H1 (cell line): ENCODE results near the gene RERE. TPM values are rescaled to one million over a fixed set of nuclear protein-coding genes. Genes with fewer than 3 reads are reported as not detected.

Source experiments
- CTCF ChIA-PET: fragments of 300-600 bp; sonication (Branson Sonifier 250); formaldehyde crosslinking; loops from one replicate; lab custom pipeline; 2021; ENCODE audit not compliant: partially characterized antibody; lab: Charles Lee
- POLR2A ChIA-PET: fragments of 300-600 bp; sonication (Branson Sonifier 250); formaldehyde crosslinking; loops from one replicate; lab custom pipeline; 2021; ENCODE audit warnings: inconsistent platforms; ENCODE audit not compliant: partially characterized antibody; lab: Charles Lee
- DNase-seq, 2 experiments: peaks; one replicate each; pipeline versions ENCODE4 v3.0.0 to v3.0.0-alpha.2; 2010 to 2022; ENCODE audit warnings: low spot score in 2 of 2, low read depth in 1 of 2, mixed read lengths in 1 of 2
- FAIRE-seq: peaks from 2 replicates; lab custom pipeline; 2011; peaks lifted over from hg19 to GRCh38; lab: Jason Lieb, UNC
- H2AFZ ChIP-seq: 2 replicates; pipeline ENCODE4 v1.8.1; 2012; ENCODE audit warnings: low read length, inconsistent platforms
- H2AK5ac ChIP-seq: 2 replicates; pipeline ENCODE4 v1.6.1; 2013; ENCODE audit warnings: low read depth, low read length
- H2BK120ac ChIP-seq: replicated peaks from 2 replicates; pipeline ENCODE3; 2013; ENCODE audit warnings: low read depth, low read length, inconsistent platforms
- H2BK12ac ChIP-seq: 2 replicates; pipeline ENCODE4 v1.6.1; 2013; ENCODE audit warnings: low read depth, low read length
- H2BK15ac ChIP-seq: 2 replicates; pipeline ENCODE4 v1.6.1; 2013; ENCODE audit warnings: low read length
- H2BK20ac ChIP-seq: 2 replicates; pipeline ENCODE4 v1.6.1; 2013; ENCODE audit warnings: low read length
- H2BK5ac ChIP-seq: 2 replicates; pipeline ENCODE4 v1.6.1; 2013; ENCODE audit warnings: low read depth, low read length
- H3K14ac ChIP-seq: 2 replicates; pipeline ENCODE4 v1.6.1; 2013; ENCODE audit warnings: inconsistent platforms; ENCODE audit not compliant: insufficient read length
- H3K18ac ChIP-seq: 2 replicates; pipeline ENCODE4 v1.6.1; 2013; ENCODE audit warnings: low read length; ENCODE audit errors: extremely low read depth
- H3K23ac ChIP-seq: 2 replicates; pipeline ENCODE4 v1.6.1; 2013; ENCODE audit warnings: inconsistent platforms; ENCODE audit not compliant: insufficient read length
- H3K23me2 ChIP-seq: 2 replicates; pipeline ENCODE4 v1.6.1; 2013; ENCODE audit warnings: low read depth, low read length
- H3K27ac ChIP-seq: 2 replicates; pipeline ENCODE4 v1.6.1; 2011; ENCODE audit warnings: low read depth, low read length, inconsistent platforms
- H3K27me3 ChIP-seq, 4 experiments: replicated peaks in 1 of 4; 1 replicate in 1 of 4; 2 replicates in 3 of 4; pipeline versions ENCODE4 v1.6.1 to v1.8.1; 2011 to 2013; ENCODE audit warnings: low read length in 3 of 4, mild to moderate bottlenecking in 3 of 4, inconsistent platforms in 2 of 4, mixed read lengths in 2 of 4, moderate library complexity in 1 of 4; ENCODE audit not compliant: control insufficient read depth in 3 of 4, insufficient read depth in 3 of 4; ENCODE audit errors: extremely low read depth in 1 of 4
- H3K36me3 ChIP-seq, 4 experiments: 2 replicates each; pipeline versions ENCODE4 v1.6.1 to v1.8.1; 2011 to 2013; ENCODE audit warnings: mild to moderate bottlenecking in 4 of 4, low read length in 3 of 4, moderate library complexity in 2 of 4, control low read depth in 1 of 4, inconsistent platforms in 1 of 4; ENCODE audit not compliant: insufficient read depth in 4 of 4, control insufficient read depth in 2 of 4
- H3K4ac ChIP-seq: replicated peaks from 2 replicates; pipeline ENCODE3; 2013; ENCODE audit warnings: low read length, low read depth, mixed read lengths, inconsistent platforms; ENCODE audit not compliant: insufficient read length
- H3K4me1 ChIP-seq, 4 experiments: replicated peaks in 1 of 4; 1 replicate in 1 of 4; 2 replicates in 3 of 4; pipeline versions ENCODE4 v1.6.1 to v1.8.1; 2011 to 2013; ENCODE audit warnings: low read length in 3 of 4, inconsistent platforms in 2 of 4, mixed read lengths in 1 of 4; ENCODE audit not compliant: insufficient read depth in 4 of 4, control insufficient read depth in 3 of 4
- H3K4me2 ChIP-seq, 2 experiments: 2 replicates each; pipeline versions ENCODE4 v1.6.1 to v1.8.1; 2011 to 2013; ENCODE audit warnings: low read depth in 2 of 2, low read length in 2 of 2, control low read depth in 1 of 2, inconsistent platforms in 1 of 2, mild to moderate bottlenecking in 1 of 2; ENCODE audit not compliant: insufficient read depth in 1 of 2
- H3K4me3 ChIP-seq, 4 experiments: fragments of 200-600, 300-600 bp in 1 of 4; sonication (generic), shearing (Covaris generic), sonication (Bioruptor Twin) in 1 of 4; 2 replicates each; pipeline versions ENCODE4 v1.5.1 to v1.8.1; 2011 to 2016; ENCODE audit warnings: low read length in 4 of 4, low read depth in 3 of 4, control low read depth in 2 of 4, inconsistent platforms in 2 of 4, mild to moderate bottlenecking in 2 of 4, mixed read lengths in 1 of 4, moderate library complexity in 1 of 4; ENCODE audit not compliant: insufficient read depth in 2 of 4; ENCODE audit errors: extremely low read depth in 1 of 4
- H3K56ac ChIP-seq: replicated peaks from 2 replicates; pipeline ENCODE3; 2013; ENCODE audit warnings: low read depth, mild to moderate bottlenecking, mixed read lengths, low read length, inconsistent platforms; ENCODE audit not compliant: insufficient read length
- H3K79me1 ChIP-seq: 2 replicates; pipeline ENCODE4 v1.6.1; 2013; ENCODE audit warnings: low read depth, low read length, control low read depth
- H3K79me2 ChIP-seq, 2 experiments: 2 replicates each; pipeline versions ENCODE4 v1.6.1 to v1.8.1; 2012 to 2013; ENCODE audit warnings: low read length in 2 of 2, mild to moderate bottlenecking in 2 of 2, inconsistent platforms in 1 of 2; ENCODE audit not compliant: insufficient read depth in 2 of 2, control insufficient read depth in 1 of 2
- H3K9ac ChIP-seq, 4 experiments: replicated peaks in 1 of 4; 1 replicate in 1 of 4; 2 replicates in 3 of 4; pipeline versions ENCODE4 v1.6.1 to v1.8.1; 2011 to 2013; ENCODE audit warnings: low read depth in 3 of 4, low read length in 3 of 4, control low read depth in 2 of 4, mild to moderate bottlenecking in 2 of 4, moderate library complexity in 2 of 4, inconsistent platforms in 1 of 4; ENCODE audit errors: extremely low read depth in 1 of 4
- H3K9me3 ChIP-seq, 2 experiments: 2 replicates each; pipeline versions ENCODE4 v1.6.1 to v1.8.1; 2012 to 2013; ENCODE audit warnings: mild to moderate bottlenecking in 2 of 2, moderate library complexity in 2 of 2, control low read depth in 1 of 2, inconsistent platforms in 1 of 2, low read depth in 1 of 2, low read length in 1 of 2, mixed read lengths in 1 of 2; ENCODE audit not compliant: insufficient read depth in 2 of 2
- H4K20me1 ChIP-seq, 2 experiments: replicated peaks in 1 of 2; 2 replicates each; pipeline versions ENCODE3 to v1.8.1; 2011 to 2013; ENCODE audit warnings: inconsistent platforms in 2 of 2, low read length in 2 of 2, mild to moderate bottlenecking in 1 of 2; ENCODE audit not compliant: insufficient read depth in 2 of 2, control insufficient read depth in 1 of 2
- H4K5ac ChIP-seq: 2 replicates; pipeline ENCODE4 v1.6.1; 2013; ENCODE audit warnings: low read length, low read depth, mixed read lengths, inconsistent platforms; ENCODE audit not compliant: insufficient read length
- H4K8ac ChIP-seq: 2 replicates; pipeline ENCODE4 v1.8.0; 2013; ENCODE audit warnings: mild to moderate bottlenecking, moderate library complexity, low read length, inconsistent platforms; ENCODE audit not compliant: insufficient read depth; ENCODE audit errors: extremely low read depth
- H4K91ac ChIP-seq: replicated peaks from 2 replicates; pipeline ENCODE3; 2013; ENCODE audit warnings: low read length, mixed read lengths, inconsistent platforms; ENCODE audit not compliant: insufficient read length
- JUN ChIP-seq: IDR thresholded peaks from 2 replicates; pipeline ENCODE4 v1.6.1; 2011; ENCODE audit warnings: low read depth, mild to moderate bottlenecking, improper control_type of control experiment, low read length
- JUND ChIP-seq: IDR thresholded peaks from 2 replicates; pipeline ENCODE4 v1.6.1; 2011; ENCODE audit warnings: mild to moderate bottlenecking, improper control_type of control experiment, low read length
- RAD21 ChIP-seq, 2 experiments: IDR thresholded peaks in 1 of 2; conservative IDR thresholded peaks in 1 of 2; 2 replicates each; pipeline ENCODE4 v1.6.1; 2011; ENCODE audit warnings: low read depth in 2 of 2, low read length in 2 of 2, improper control_type of control experiment in 1 of 2, inconsistent platforms in 1 of 2, mild to moderate bottlenecking in 1 of 2, moderate library complexity in 1 of 2
- SIN3A ChIP-seq, 2 experiments: IDR thresholded peaks in 1 of 2; conservative IDR thresholded peaks in 1 of 2; 2 replicates each; pipeline ENCODE4 v1.6.1; 2011 to 2012; ENCODE audit warnings: low read length in 2 of 2, improper control_type of control experiment in 1 of 2, low read depth in 1 of 2, mild to moderate bottlenecking in 1 of 2
- TEAD4 ChIP-seq: IDR thresholded peaks from 2 replicates; pipeline ENCODE4 v1.6.1; 2012; ENCODE audit warnings: low read depth, low read length, inconsistent platforms, mixed read lengths
- WGBS, 2 experiments: shearing (Covaris generic) in 1 of 2; methylation state at CpG; one replicate each; pipeline versions ENCODE4 v1.1.6 to v1.1.7; 2013 to 2015; ENCODE audit warnings: low lambda C conversion rate in 2 of 2, mixed read lengths in 2 of 2, inconsistent platforms in 1 of 2, low coverage in 1 of 2, missing lambda C conversion rate in 1 of 2; ENCODE audit not compliant: insufficient replicate concordance in 2 of 2, insufficient coverage in 1 of 2, insufficient read length in 1 of 2; ENCODE audit errors: extremely low coverage in 1 of 2, missing lambda C conversion rate in 1 of 2; 5-methylcytosine and 5-hydroxymethylcytosine counted together
- polyA plus RNA-seq, 7 experiments: library from polyadenylated mRNA; depleted of rRNA in 3 of 7; stranded (reverse) in 5 of 7; unstranded in 2 of 7; fragments of >200 nt in 5 of 7; fragments of 200-250 nt in 2 of 7; gene quantifications; 1 replicate in 5 of 7; 2 replicates in 1 of 7; 4 replicates in 1 of 7; pipeline versions ENCODE4 v1.2.1 to v1.2.3, GENCODE V29; 2011 to 2013; ENCODE audit warnings: missing spikeins in 2 of 7, mixed read lengths in 2 of 7
- total RNA-seq: library from RNA; stranded (reverse); fragmentation: NEBNext Ultra II Directional; extraction: Animal tissue kit (Norgen Biotek cat#: 25700); gene quantifications from 2 replicates; pipeline ENCODE4 v1.2.1, GENCODE V29; 2021
- TF ChIP-seq, protein P1 (sequence below), 3 experiments: IDR thresholded peaks; 1 replicate in 2 of 3; 2 replicates in 1 of 3; pipeline versions ENCODE4 v1.5.1 to v1.6.1; 2011; ENCODE audit warnings: low read length in 3 of 3, mild to moderate bottlenecking in 3 of 3, inconsistent platforms in 2 of 3, low read depth in 1 of 3, moderate library complexity in 1 of 3; ENCODE audit not compliant: insufficient read depth in 1 of 3; ENCODE audit errors: control extremely low read depth in 1 of 3

RERE gene
- total and polyA plus RNA-seq, 2 of the 8 experiments (the other 6 are each of a cell fraction or from before 2014, with no cell fraction given) = 15.3 to 142 TPM

DNA sequence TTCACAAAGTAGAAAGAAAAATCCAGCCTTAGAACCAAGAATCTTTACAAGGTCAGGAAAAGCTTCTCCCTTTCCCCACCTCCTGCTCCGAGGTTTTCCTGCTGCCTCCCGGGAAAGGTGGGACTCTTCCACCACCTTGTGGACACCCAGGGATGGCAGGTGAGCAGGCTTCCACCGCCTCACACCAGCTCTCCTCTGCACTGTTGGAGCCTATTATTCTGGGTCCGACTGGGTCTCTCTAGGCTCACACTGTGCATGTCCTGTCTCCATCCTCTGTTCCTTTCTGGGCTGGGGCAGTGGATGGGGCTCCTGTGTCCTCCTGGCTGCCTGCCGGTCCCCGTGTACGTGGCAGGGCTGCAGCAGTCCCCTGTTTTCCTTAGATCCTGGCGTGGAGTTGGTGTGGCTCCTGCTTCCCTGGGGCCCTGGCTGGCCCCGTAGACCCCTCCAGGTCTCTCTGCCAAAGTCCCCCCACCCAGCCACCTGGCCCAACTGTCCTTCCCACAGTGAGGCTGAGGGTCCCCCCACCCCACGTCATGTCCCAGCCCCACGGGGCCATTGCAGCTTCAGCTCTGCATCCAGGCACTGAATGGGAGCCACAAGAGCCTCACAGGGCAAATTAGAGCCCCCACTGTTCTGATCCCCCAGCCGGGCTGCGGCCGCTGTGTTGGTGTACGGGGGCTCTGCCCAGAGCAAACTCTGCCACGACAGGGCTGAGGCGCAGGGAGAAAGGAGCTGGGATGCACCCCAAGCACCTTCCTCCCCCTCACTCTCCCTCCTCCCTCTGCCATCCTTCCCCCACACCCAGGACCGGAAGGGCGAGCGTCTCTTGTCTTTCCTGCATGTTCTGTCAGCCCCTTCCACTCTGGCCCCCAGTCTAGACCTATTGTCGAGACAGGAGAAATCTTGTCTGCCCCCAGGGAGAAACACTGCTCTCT, 502.8 kb downstream of the RERE start:
- H4K8ac ChIP-seq = peak overlapping the region; percentile 63; the same call in 1 of the 2 replicates
- no peak overlapping the region for H3K4me3 ChIP-seq
- ChIA-PET POLR2A (interaction anchor here (0.7 to 2.5 kb wide), 14 partner anchors 9 to 340 kb away, joined by 3 to 12 read pairs (median 4); partner anchors contain the start of gene ERRFI1), CTCF (interaction anchor here (0.6 to 11.7 kb wide), 67 partner anchors 9 to 653 kb away, joined by 3 to 249 read pairs (median 5); partner anchors contain the start of gene ERRFI1)
- H3K4me2 ChIP-seq = 0 out of 4 replicates have a peak overlapping the region, but pooled peaks of 1 of the 2 experiments have one; percentile 32
- peak overlapping the region; percentile 95; the same call in 1 of the 2 replicates for H2BK5ac ChIP-seq
- no peak overlapping the region for H3K56ac ChIP-seq
- H3K36me3 ChIP-seq = no peaks in the 10 kb centered on the region
- no peak overlapping the region for H3K4ac ChIP-seq
- H3K23ac ChIP-seq = no peak overlapping the region
- no peaks in the 10 kb centered on the region for H3K9me3 ChIP-seq
- H3K23me2 ChIP-seq = peaks cover 4% of the 10 kb centered on the region; the same call in 1 of the 2 replicates
- no peaks in the 10 kb centered on the region for H4K20me1 ChIP-seq
- H3K4me1 ChIP-seq = peaks cover 0 to 16% (median 10%) of the 10 kb centered on the region in 4 experiments; a peak in 6 of 7 replicates
- no peak overlapping the region for H3K27ac ChIP-seq
- peak overlapping the region; percentile 88; the same call in 1 of the 2 replicates for H2BK15ac ChIP-seq
- no peak overlapping the region for H3K14ac ChIP-seq
- H2BK12ac ChIP-seq = peak overlapping the region; percentile 99
- H2BK120ac ChIP-seq = peak overlapping the region; percentile 29
- H3K27me3 ChIP-seq = peaks cover 0 to 25% (median 13%) of the 10 kb centered on the region in 4 experiments; a peak in 6 of 7 replicates
- H3K79me1 ChIP-seq = no peaks in the 10 kb centered on the region
- peak overlapping the region; percentile 92 for H4K91ac ChIP-seq
- no peak overlapping the region for H3K9ac ChIP-seq
- H2AK5ac ChIP-seq = no peak overlapping the region
- peak overlapping the region; percentile 88 for H3K18ac ChIP-seq
- peak overlapping the region; percentile 3 for H4K5ac ChIP-seq
- peak overlapping the region; percentile 91 for H2BK20ac ChIP-seq
- DNase-seq = peak; percentile 46 to 86
- H2AFZ ChIP-seq = peak overlapping the region; percentile 52
- H3K79me2 ChIP-seq = no peaks in the 10 kb centered on the region
- 49% methylated on average over 16 of the region's 21 CpGs; no CpG with 5 or more reads in 1 of the 2 experiments for WGBS, 2 experiments
- peak; percentile 81 for FAIRE-seq
- peak; percentile 99 to 100 for TF ChIP-seq RAD21 (IDR thresholded peaks at IDR 0.05 in 1 of 2, conservative IDR thresholded peaks at IDR 0.05 in 1 of 2; ENCODE audit: low read depth in 2 of 2, low read length in 2 of 2)
- 0 out of 2 replicates have a peak, but pooled peaks have one; percentile 11 for TF ChIP-seq TEAD4
- no peak for TF ChIP-seq JUN
- peak in 1 of 2 experiments; percentile 51; a peak in 1 of 4 replicates for TF ChIP-seq SIN3A (conservative IDR thresholded peaks at IDR 0.05 in 1 of 2, IDR thresholded peaks at IDR 0.05 in 1 of 2; ENCODE audit: low read depth in 1 of 2, low read length in 2 of 2)
- 0 out of 2 replicates have a peak, but pooled peaks have one; percentile 25 for TF ChIP-seq JUND
- TF ChIP-seq, protein P1, sequence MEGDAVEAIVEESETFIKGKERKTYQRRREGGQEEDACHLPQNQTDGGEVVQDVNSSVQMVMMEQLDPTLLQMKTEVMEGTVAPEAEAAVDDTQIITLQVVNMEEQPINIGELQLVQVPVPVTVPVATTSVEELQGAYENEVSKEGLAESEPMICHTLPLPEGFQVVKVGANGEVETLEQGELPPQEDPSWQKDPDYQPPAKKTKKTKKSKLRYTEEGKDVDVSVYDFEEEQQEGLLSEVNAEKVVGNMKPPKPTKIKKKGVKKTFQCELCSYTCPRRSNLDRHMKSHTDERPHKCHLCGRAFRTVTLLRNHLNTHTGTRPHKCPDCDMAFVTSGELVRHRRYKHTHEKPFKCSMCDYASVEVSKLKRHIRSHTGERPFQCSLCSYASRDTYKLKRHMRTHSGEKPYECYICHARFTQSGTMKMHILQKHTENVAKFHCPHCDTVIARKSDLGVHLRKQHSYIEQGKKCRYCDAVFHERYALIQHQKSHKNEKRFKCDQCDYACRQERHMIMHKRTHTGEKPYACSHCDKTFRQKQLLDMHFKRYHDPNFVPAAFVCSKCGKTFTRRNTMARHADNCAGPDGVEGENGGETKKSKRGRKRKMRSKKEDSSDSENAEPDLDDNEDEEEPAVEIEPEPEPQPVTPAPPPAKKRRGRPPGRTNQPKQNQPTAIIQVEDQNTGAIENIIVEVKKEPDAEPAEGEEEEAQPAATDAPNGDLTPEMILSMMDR (IDR thresholded peaks at IDR 0.05; ENCODE audit: control extremely low read depth in 1 of 3, insufficient read depth in 1 of 3, low read depth in 1 of 3, low read length in 3 of 3) = peak; percentile 94 to 97 (median 96)
